ENCODE measurements around the gene TNIK.

DNA sequence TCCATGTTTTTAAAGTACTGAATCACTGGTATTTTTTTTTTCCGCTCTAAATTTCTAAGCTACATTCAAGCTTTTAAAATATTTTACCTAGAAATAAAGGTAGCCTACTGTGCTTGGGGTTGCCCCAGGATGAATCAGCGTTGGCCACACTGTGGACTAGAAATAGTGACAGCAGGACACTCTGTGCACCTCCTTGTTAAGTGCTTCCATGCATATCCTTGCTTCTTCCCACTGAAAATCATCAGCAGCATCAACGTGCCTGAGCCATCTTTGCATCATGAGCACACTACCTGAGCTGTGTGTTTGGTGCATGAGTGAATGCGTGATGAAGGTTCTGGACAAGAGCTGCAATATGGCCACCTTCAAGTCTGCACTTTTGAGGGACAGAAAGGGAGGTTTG is 291.7 kb downstream of the TNIK start:
- TF ChIP-seq YY1 (IDR thresholded peaks at IDR 0.05; ENCODE audit: insufficient read depth, insufficient read length) (no peak), ZNF274 (IDR thresholded peaks at IDR 0.05; ENCODE audit: low read depth, low read length) (no peak), SUZ12 (IDR thresholded peaks at IDR 0.05; ENCODE audit: extremely low read depth, insufficient read depth, insufficient read length) (no peak)
